HepG2 (cell line): Measurements from ENCODE around the gene CD163.
"Not testable (repeated sequence)": the region's sequence is repeated elsewhere in the genome, so short reads cannot be mapped to it uniquely, and the experiment has no call there.

Source experiments
- EZH2 ChIP-seq: conservative IDR thresholded peaks from 2 replicates; pipeline ENCODE4 v1.6.1; 2012; ENCODE audit warnings: mild to moderate bottlenecking, low read depth, low read length, moderate library complexity
- KMT2B ChIP-seq: IDR thresholded peaks from 2 replicates; pipeline ENCODE4 v1.6.1; 2016; ENCODE audit warnings: missing genetic modification reagents, missing compliant biosample characterization
- PAF1 ChIP-seq: IDR thresholded peaks from 2 replicates; pipeline ENCODE4 v1.6.1; 2016; ENCODE audit warnings: missing genetic modification reagents, missing compliant biosample characterization
- POLR2A ChIP-seq, 2 experiments: IDR thresholded peaks; 2 replicates each; pipeline ENCODE4 v1.6.1; 2011; ENCODE audit warnings: low read depth in 2 of 2, low read length in 2 of 2, mild to moderate bottlenecking in 1 of 2, moderate library complexity in 1 of 2; ENCODE audit not compliant: insufficient read depth in 1 of 2
- SIN3A ChIP-seq: IDR thresholded peaks from 2 replicates; pipeline ENCODE4 v1.6.1; 2011; ENCODE audit warnings: low read depth, mild to moderate bottlenecking, control low read depth, low read length, borderline replicate concordance
- TAF1 ChIP-seq: sonication (generic); formaldehyde crosslinking; IDR thresholded peaks from 2 replicates; pipeline ENCODE4 v1.4.0; 2020; ENCODE audit warnings: missing genetic modification reagents
- ZNF776 ChIP-seq: sonication (generic); formaldehyde crosslinking; IDR thresholded peaks from 2 replicates; pipeline ENCODE4 v1.4.0; 2020; ENCODE audit warnings: mild to moderate bottlenecking, missing genetic modification reagents
- TF ChIP-seq, protein P1 (sequence below): sonication (generic); formaldehyde crosslinking; IDR thresholded peaks from 2 replicates; pipeline ENCODE4 v1.5.0; 2020; ENCODE audit warnings: mild to moderate bottlenecking, missing genetic modification reagents, moderate library complexity
- TF ChIP-seq, protein P2 (sequence below): sonication (generic); formaldehyde crosslinking; IDR thresholded peaks from 2 replicates; pipeline ENCODE4 v1.9.0; 2021; ENCODE audit warnings: missing genetic modification reagents, borderline replicate concordance
- TF ChIP-seq, protein P3 (sequence below): IDR thresholded peaks from 2 replicates; pipeline ENCODE4 v1.6.1; 2016; ENCODE audit warnings: missing compliant biosample characterization, missing genetic modification reagents, borderline replicate concordance

DNA sequence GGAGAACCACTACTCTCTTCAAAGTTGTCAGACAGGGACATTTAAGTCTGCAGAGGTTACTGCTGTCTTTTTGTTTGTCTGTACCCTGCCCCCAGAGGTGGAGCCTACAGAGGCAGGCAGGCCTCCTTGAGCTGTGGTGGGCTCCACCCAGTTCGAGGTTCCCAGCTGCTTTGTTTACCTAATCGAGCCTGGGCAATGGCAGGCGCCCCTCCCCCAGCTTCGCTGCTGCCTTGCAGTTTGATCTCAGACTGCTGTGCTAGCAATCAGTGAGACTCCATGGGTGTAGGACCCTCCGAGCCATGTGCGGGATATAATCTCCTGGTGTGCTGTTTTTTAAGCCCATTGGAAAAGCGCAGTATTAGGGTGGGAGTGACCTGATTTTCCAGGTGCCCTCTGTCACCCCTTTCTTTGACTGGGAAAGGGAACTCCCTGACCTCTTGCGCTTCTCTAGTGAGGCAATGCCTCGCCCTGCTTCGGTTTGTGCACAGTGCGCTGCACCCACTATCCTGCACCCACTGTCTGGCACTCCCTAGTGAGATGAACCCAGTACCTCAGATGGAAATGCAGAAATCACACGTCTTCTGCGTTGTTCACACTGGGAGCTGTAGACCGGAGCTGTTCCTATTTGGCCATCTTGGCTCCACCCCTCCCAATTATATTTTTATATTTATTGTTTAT, 6.4 kb upstream of the CD163 start:
- not testable (repeated sequence) for TF ChIP-seq ZNF776 (CRISPR knock-in tag); KMT2B (CRISPR knock-in tag); TAF1 (CRISPR knock-in tag); EZH2; SIN3A; PAF1 (CRISPR knock-in tag); POLR2A (IDR thresholded peaks at IDR 0.05; ENCODE audit: insufficient read depth in 1 of 2, low read depth in 2 of 2, low read length in 2 of 2)
- TF ChIP-seq, protein P1, sequence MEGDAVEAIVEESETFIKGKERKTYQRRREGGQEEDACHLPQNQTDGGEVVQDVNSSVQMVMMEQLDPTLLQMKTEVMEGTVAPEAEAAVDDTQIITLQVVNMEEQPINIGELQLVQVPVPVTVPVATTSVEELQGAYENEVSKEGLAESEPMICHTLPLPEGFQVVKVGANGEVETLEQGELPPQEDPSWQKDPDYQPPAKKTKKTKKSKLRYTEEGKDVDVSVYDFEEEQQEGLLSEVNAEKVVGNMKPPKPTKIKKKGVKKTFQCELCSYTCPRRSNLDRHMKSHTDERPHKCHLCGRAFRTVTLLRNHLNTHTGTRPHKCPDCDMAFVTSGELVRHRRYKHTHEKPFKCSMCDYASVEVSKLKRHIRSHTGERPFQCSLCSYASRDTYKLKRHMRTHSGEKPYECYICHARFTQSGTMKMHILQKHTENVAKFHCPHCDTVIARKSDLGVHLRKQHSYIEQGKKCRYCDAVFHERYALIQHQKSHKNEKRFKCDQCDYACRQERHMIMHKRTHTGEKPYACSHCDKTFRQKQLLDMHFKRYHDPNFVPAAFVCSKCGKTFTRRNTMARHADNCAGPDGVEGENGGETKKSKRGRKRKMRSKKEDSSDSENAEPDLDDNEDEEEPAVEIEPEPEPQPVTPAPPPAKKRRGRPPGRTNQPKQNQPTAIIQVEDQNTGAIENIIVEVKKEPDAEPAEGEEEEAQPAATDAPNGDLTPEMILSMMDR (CRISPR knock-in tag) = not testable (repeated sequence)
- TF ChIP-seq, protein P2, sequence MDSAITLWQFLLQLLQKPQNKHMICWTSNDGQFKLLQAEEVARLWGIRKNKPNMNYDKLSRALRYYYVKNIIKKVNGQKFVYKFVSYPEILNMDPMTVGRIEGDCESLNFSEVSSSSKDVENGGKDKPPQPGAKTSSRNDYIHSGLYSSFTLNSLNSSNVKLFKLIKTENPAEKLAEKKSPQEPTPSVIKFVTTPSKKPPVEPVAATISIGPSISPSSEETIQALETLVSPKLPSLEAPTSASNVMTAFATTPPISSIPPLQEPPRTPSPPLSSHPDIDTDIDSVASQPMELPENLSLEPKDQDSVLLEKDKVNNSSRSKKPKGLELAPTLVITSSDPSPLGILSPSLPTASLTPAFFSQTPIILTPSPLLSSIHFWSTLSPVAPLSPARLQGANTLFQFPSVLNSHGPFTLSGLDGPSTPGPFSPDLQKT (CRISPR knock-in tag) = not testable (repeated sequence)
- TF ChIP-seq, protein P3, sequence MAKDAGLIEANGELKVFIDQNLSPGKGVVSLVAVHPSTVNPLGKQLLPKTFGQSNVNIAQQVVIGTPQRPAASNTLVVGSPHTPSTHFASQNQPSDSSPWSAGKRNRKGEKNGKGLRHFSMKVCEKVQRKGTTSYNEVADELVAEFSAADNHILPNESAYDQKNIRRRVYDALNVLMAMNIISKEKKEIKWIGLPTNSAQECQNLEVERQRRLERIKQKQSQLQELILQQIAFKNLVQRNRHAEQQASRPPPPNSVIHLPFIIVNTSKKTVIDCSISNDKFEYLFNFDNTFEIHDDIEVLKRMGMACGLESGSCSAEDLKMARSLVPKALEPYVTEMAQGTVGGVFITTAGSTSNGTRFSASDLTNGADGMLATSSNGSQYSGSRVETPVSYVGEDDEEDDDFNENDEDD = not testable (repeated sequence)
